CD4-positive, alpha-beta T cell treated with Interleukin-12 subunit alpha and Interleukin-12 subunit beta, for 1 hour (primary cell): ENCODE data around the gene KRT34.
"Not testable (repeated sequence)": the region's sequence is repeated elsewhere in the genome, so short reads cannot be mapped to it uniquely, and the experiment has no call there.

ENCODE experiments used
- DNase-seq: peaks from one replicate; pipeline ENCODE4 v3.0.0-alpha.2; 2020

KRT34 gene

DNA sequence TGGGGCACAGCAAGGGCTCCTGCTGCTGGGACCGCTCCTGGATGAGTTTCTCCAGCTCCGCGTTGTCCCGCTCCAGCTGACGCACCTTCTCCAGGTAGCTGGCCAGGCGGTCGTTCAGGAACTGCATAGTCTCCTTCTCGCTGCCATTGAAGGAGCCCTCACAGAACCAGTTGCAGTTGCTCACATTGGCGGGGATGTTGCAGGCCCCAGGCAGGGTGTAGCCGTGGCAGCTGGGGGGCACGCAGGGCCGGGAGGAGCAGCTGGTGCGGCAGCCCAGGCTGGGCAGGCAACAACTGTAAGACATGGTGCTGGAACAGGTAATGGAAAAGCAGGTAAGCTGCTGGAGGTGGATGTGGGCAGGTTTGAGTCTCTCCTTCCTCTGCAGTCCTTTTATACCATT is at the start of gene KRT34:
Gene KRT34 (minus strand): TSS at position 364 of the 400 bp plus-strand sequence. CDS start 60 bp downstream, at position 304.
- DNase-seq: not testable (repeated sequence)

DNA sequence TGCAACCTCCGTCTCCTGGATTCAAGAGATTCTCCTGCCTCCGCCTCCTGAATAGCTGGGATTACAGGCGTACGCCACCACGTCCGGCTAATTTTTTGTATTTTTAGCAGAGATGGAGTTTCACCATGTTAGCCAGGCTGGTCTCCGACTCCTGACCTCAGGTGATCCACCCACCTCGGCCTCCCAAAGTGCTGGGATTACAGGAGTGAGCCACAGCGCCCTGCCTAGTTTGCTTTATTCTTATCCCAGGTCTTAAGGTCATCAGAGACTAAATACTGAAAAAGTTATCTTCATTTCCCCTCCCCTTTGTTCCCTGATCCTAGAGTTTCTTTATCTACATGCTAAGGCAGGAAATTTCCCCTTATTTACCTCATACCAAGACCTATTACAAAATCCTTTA is 48.3 kb upstream of the KRT34 start:
- DNase-seq: not testable (repeated sequence)

GRCh38 chr17:41429667-41430066 is 47.6 kb upstream of the KRT34 start:
- no peak for DNase-seq

- DNase-seq: no peak
Observed at GRCh38 chr17:41428591-41429291, 46.6 kb upstream of the KRT34 start.

DNA sequence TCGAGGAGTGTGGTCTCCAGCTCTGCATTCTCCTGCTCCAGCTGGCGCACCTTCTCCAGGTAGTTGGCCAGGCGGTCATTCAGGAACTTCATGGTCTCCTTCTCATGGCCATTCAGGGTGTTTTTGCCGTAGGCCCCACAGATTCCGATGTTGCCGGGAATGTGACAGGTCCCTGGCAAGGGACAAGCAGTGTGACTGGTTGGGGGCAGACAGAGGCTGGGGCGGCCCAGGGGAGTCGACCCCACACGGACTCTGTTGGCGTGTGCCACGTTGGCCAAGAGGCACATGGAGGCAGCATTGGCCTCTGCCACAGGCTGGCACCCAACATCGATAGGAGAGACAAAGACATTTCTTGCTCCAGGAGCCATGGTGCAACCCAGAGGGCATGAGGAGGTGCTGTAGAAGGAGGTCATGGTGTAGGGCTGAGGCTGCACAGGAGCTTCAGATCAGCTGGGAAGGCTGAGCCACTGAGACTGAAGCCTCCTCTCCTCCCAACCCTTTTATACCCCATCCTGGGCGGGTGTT is 42.1 kb upstream of the KRT34 start, which contains the start of gene KRT37:
Gene KRT37 (minus strand): TSS at position 475 of the 525 bp plus-strand sequence. CDS start 62 bp downstream, at position 413.
- DNase-seq: no peak

- DNase-seq: not testable (repeated sequence)
Observed at GRCh38 chr17:41422586-41422985, 40.5 kb upstream of the KRT34 start.

DNA sequence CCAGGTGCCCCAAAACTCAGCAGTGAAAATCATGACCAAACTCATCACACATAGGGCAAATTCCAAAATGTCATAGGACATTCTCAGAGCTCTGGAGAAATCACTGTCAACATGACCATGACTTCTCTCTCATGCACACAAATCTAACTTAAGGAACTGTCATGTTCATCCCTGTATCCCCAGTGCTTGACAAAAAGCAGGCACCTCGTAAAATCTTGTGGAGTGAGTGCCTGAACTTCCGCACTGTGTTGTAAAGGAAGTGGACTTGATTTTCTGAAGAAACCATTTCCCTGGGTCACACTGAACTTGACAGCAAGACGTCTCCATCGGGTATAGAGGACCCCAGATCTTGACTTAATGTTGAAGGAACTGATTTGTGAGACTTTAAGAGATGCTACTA is 39.5 kb upstream of the KRT34 start:
- no peak for DNase-seq

DNA sequence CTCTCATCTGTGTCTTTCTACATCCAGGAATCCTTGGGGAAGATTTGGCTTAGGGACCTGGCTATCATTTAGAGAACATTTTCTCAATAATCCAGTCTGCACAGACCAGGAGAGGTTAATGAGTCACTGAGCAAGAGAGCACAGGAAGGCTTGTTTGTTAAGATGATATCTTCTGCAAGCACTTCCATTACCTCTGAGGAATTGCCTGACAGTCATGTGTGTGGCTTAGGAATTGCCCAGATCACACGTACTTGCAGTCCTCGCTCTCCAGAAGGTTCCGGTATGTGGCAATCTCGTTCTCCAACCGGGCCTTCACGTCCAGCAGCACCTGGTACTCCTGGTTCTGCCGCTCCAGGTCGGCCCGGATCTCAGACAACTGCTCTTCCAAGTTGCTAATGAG is 39.0 kb upstream of the KRT34 start:
- DNase-seq: no peak

- DNase-seq: no peak
Observed at GRCh38 chr17:41420134-41420533, 38.0 kb upstream of the KRT34 start.

DNA sequence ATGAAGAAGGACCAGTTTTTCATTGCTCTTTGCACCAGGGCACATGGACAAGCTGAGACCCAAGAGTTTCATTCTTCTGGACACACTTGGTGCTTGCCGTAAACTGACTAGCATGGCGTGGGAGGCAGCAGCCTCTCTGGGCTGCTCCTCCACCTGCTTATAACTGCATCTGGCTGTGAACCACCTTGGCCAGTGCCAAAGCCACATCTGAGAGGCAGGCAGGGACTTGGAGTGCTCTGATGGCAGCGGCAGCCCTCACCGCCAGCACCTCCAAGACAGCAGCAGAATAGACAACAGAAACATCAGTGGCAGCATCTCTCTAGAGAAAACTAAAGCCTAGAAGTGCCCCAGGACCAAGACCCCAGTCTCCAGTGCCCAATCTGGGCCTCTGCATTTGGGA is 37.6 kb upstream of the KRT34 start:
- no peak for DNase-seq

- no peak for DNase-seq
Observed at GRCh38 chr17:41418116-41418860, 36.2 kb upstream of the KRT34 start.

DNA sequence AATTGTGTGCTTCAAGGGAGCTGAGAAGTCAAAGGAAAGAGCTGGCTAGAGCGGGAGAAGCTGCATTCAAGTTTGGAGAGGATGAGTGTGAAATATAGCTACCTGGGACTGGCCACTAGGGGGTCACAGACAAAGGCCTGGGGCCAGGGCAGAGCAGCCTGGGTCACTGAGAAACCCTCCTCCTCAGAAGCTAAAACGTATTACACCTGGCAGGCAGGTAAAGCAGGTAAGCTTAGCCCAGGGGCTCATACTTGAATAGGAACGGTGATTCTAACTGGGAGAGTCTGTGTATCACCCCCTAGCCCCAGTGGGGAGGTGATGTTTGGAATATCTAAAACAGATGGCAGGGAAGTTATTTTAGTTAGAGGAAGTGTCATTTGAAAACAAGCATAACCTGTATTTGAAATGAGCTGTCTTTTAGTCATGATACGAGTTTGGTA is 35.5 kb upstream of the KRT34 start:
- DNase-seq: no peak

DNA sequence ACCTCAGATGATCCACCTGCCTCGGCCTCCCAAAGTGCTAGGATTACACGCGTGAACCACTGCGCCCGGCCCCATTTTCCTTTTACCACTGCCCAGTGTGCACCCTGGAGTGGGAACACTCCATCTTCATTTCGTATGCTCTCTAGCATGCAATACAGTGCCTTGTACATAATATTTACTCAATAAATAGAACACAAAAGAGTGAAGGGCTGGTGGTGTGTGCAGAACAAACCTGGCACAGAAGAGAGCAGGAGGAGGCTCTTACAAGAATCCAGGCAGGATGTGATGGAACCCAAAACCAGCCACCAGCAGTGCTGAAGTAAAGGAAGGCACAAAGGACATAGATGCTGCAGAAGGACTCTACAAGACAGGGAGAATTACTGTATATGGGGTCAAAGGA is 35.0 kb upstream of the KRT34 start:
- DNase-seq: no peak

DNA sequence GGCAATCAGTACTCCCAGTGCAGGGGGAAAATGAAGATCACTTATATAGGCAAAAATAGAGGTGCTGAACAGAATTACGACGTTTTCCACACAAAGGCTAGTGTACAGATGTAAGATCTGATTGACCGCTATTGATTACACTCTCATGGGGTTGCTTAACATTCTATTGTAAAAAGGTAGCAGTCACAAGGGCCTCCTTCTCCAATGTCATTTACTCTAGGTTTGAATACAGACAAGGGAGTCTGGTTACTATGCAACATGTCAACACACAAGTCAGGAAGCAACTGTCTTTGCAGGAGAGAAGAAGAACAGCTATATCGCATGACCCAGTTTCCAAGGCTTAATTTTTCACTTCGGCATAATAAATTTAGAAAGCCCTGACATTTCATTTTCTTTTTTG is 34.4 kb upstream of the KRT34 start:
- DNase-seq: no peak

DNA sequence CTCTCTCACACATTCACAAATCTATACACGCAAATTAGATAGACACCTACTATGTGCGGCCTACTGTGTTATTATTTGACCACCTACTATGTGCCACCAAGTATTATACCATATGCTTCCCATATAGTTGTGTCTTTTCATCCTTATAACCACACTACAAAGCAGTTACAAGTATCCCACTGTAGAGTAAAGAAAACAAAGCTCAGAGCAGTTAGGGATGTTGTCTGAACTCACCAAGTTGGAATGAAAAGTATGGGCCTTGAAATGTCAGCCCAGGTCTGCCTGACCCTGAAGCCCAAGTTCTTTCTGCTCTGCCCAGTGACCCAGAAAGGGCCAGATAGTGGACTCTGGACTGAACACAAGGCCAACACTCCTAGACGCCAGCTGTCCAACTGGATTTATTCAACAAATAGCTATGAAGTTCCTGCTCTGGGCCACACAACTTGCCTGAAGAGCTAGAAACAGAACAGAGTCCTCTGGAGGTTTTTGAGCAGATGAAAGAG is 33.8 kb upstream of the KRT34 start:
- DNase-seq: no peak

DNA sequence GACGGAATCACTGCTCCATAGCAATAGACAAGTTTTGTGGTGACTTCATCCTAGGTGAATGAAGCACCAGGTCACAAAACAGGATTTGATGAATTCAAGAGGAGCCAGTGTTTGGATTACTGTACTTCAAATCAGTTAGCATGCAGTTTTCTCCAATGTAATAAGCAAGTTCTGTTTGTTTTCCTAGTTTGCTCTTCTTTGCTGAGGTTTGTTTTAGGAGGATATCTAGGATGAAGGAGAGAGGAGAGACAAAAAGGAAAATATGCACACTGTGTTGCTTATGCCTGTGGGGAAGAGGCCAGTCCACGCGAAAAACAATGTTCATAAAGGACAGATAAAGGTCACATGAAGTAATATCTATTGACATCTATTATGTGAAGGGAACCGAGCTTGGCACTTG is 33.3 kb upstream of the KRT34 start:
- DNase-seq: no peak

DNA sequence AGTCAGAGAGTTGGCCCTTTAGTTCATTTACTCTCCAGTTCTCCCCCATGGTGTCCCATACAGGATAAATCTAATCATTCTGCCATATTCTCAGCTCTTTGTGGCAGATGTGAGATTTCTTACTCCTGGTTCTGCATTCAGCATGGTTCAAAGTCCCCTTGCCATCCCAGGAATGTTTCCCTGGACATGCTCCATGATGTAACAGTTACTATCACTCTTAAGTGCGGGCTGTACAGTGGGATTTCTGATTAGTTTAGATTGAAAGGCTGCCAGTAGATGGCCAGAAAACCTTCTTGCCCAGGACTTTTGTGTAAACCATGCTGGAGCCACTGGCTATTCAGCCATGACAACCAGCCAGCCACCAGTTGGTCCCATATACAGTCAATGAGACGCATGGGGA is 31.9 kb upstream of the KRT34 start:
- DNase-seq: no peak

- no peak for DNase-seq
Observed at GRCh38 chr17:41413353-41413957, 31.3 kb upstream of the KRT34 start.

DNA sequence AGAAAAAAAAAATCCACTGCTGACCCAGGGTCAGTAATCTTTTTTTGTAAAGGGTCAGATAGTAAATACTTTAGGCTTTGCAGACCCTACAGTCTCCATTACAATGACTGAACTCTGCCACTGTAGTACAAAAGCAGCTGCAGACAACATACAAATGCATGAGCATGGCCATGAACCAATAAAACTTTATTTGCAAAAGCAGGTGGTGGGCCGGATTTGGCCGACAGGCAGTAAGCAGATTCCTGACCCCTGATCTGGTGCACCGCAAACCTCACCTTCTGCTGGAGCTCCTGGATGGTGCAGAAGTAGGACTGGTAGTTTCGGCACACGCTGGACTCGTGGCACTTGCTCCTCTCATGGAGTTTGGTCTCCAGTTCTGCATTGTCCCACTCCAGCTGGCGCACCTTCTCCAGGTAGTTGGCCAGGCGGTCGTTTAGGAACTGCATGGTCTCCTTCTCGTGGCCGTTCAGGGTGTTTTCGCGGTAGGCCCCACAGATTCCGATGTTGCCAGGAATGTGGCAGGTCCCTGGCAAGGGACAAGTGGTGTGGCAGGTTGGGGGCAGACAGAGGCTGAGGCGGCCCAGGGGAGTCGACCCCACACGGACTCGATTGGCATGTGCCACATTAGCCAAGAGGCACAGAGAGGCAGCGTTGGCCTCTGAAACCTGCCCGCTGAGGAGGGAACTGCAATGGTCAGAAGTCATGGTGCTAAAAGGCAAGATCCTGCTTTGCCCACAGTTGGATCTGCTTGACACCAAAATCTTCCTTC is 29.1 kb upstream of the KRT34 start:
- DNase-seq: no peak

- no peak for DNase-seq
Observed at GRCh38 chr17:41407226-41407625, 25.1 kb upstream of the KRT34 start.

- DNase-seq: no peak
Observed at GRCh38 chr17:41406205-41406604, 24.1 kb upstream of the KRT34 start.

GRCh38 chr17:41404024-41404671 is 22.0 kb upstream of the KRT34 start:
- peak; percentile 20 for DNase-seq
